ENCODE measurements around the gene HNRNPH1.

The HNRNPH1 gene

GRCh38 chr5:179596421-179596820, 27.1 kb downstream of the HNRNPH1 start:
- H3K9me3 ChIP-seq (ENCODE audit: control insufficient read depth, low read length) = no peaks in the 10 kb centered on the region
- H3K4me3 ChIP-seq (ENCODE audit: low read depth, low read length) = no peak overlapping the region
- no peak overlapping the region for H2AFZ ChIP-seq
- no peak overlapping the region for H3K4me2 ChIP-seq (ENCODE audit: low read length)
- no peaks in the 10 kb centered on the region for H3K4me1 ChIP-seq
- no peak overlapping the region for H3K9ac ChIP-seq
- no peak overlapping the region for H3K27ac ChIP-seq
- H3K27me3 ChIP-seq (ENCODE audit: control insufficient read depth, insufficient read depth, low read length) = no peaks in the 10 kb centered on the region
- H3K79me2 ChIP-seq = peaks cover 6% of the 10 kb centered on the region
- H3K36me3 ChIP-seq (ENCODE audit: control insufficient read depth, insufficient read depth, low read length) = no peaks in the 10 kb centered on the region
- TF ChIP-seq CTCF (IDR thresholded peaks at IDR 0.05) = no peak

- Histone ChIP-seq H3K4me2 (ENCODE audit: low read length) (no peak overlapping the region), H3K9me3 (ENCODE audit: control insufficient read depth, low read length) (no peaks in the 10 kb centered on the region), H3K4me3 (ENCODE audit: low read depth, low read length) (no peak overlapping the region), H3K27ac (no peak overlapping the region), H3K79me2 (peaks cover 6% of the 10 kb centered on the region), H3K27me3 (ENCODE audit: control insufficient read depth, insufficient read depth, low read length) (no peaks in the 10 kb centered on the region), H3K9ac (no peak overlapping the region), H3K4me1 (no peaks in the 10 kb centered on the region), H2AFZ (no peak overlapping the region), H3K36me3 (ENCODE audit: control insufficient read depth, insufficient read depth, low read length) (no peaks in the 10 kb centered on the region)
- no peak for TF ChIP-seq CTCF (IDR thresholded peaks at IDR 0.05)
Measured at GRCh38 chr5:179595916-179596315, 27.6 kb downstream of the HNRNPH1 start.

- H3K4me1 ChIP-seq = no peaks in the 10 kb centered on the region
- H3K9me3 ChIP-seq (ENCODE audit: control insufficient read depth, low read length) = no peaks in the 10 kb centered on the region
- H3K27ac ChIP-seq = no peak overlapping the region
- no peak overlapping the region for H3K9ac ChIP-seq
- H3K79me2 ChIP-seq = peaks cover 5% of the 10 kb centered on the region
- no peaks in the 10 kb centered on the region for H3K36me3 ChIP-seq (ENCODE audit: control insufficient read depth, insufficient read depth, low read length)
- TF ChIP-seq CTCF (IDR thresholded peaks at IDR 0.05) = no peak
- no peak overlapping the region for H3K4me3 ChIP-seq (ENCODE audit: low read depth, low read length)
- H3K4me2 ChIP-seq (ENCODE audit: low read length) = no peak overlapping the region
- no peaks in the 10 kb centered on the region for H3K27me3 ChIP-seq (ENCODE audit: control insufficient read depth, insufficient read depth, low read length)
- no peak overlapping the region for H2AFZ ChIP-seq
Measured at GRCh38 chr5:179588166-179588565, 35.3 kb downstream of the HNRNPH1 start.

GRCh38 chr5:179585941-179586401, 37.5 kb downstream of the HNRNPH1 start:
- H3K36me3 ChIP-seq (ENCODE audit: control insufficient read depth, insufficient read depth, low read length) = no peaks in the 10 kb centered on the region
- no peak overlapping the region for H3K9ac ChIP-seq
- H3K79me2 ChIP-seq = peaks cover 5% of the 10 kb centered on the region
- no peaks in the 10 kb centered on the region for H3K9me3 ChIP-seq (ENCODE audit: control insufficient read depth, low read length)
- no peak overlapping the region for H3K4me3 ChIP-seq (ENCODE audit: low read depth, low read length)
- no peak for TF ChIP-seq CTCF (IDR thresholded peaks at IDR 0.05)
- H3K4me2 ChIP-seq (ENCODE audit: low read length) = no peak overlapping the region
- H2AFZ ChIP-seq = no peak overlapping the region
- no peaks in the 10 kb centered on the region for H3K4me1 ChIP-seq
- H3K27ac ChIP-seq = no peak overlapping the region
- H3K27me3 ChIP-seq (ENCODE audit: control insufficient read depth, insufficient read depth, low read length) = no peaks in the 10 kb centered on the region

- no peak overlapping the region for H3K4me3 ChIP-seq (ENCODE audit: low read depth, low read length)
- H3K9ac ChIP-seq = no peak overlapping the region
- H3K9me3 ChIP-seq (ENCODE audit: control insufficient read depth, low read length) = no peaks in the 10 kb centered on the region
- H3K79me2 ChIP-seq = peaks cover 3% of the 10 kb centered on the region
- TF ChIP-seq CTCF (IDR thresholded peaks at IDR 0.05) = no peak
- H3K4me2 ChIP-seq (ENCODE audit: low read length) = no peak overlapping the region
- H3K36me3 ChIP-seq (ENCODE audit: control insufficient read depth, insufficient read depth, low read length) = no peaks in the 10 kb centered on the region
- no peaks in the 10 kb centered on the region for H3K4me1 ChIP-seq
- H3K27me3 ChIP-seq (ENCODE audit: control insufficient read depth, insufficient read depth, low read length) = no peaks in the 10 kb centered on the region
- no peak overlapping the region for H3K27ac ChIP-seq
- H2AFZ ChIP-seq = no peak overlapping the region
Measured at GRCh38 chr5:179577286-179577960, 46.0 kb downstream of the HNRNPH1 start.

Data from parathyroid adenoma (tissue), 2 donors.